GM18868 (cell line): ENCODE measurements around the gene CYFIP2.

Experiments
- ATAC-seq: cut with Tn5 transposase; IDR thresholded peaks from one replicate; pipeline ENCODE4 v1.9.1; 2021; ENCODE audit warnings: mild to moderate bottlenecking, moderate library complexity; ENCODE audit not compliant: unreplicated experiment

The CYFIP2 gene

GRCh38 chr5:157312492-157312891 is 46.6 kb downstream of the CYFIP2 start:
- ATAC-seq, result peak; percentile 81

GRCh38 chr5:157322581-157322980 is 56.7 kb downstream of the CYFIP2 start:
- ATAC-seq, result no peak

DNA sequence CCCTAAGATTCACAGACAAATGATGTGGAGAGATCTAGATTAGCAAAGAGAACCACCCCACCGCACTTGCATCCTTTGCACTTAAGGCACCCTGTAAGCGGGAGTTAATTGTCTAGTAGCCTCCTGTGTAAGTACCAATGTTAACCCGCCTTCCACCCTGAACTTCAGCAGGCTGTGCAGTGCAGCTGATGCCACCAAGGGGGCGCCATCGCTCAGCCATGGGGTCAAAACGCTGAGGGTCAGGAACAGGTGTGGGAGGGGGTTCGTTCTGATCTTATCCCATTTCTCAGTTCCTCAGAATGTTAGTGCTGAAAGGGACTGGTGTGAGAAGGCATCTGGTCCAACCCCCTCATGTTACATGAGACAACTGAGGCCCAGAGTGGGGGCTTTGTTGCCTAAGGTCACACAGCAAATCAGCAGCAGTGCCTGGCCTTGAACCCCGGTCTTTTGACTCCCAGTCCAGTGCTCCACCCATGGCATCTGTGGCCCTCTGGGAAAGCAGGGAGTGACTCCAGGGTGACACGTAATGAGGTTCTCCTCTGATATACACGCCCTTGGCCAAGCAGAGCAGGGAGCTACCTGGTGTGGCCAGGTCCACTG is 57.3 kb downstream of the CYFIP2 start:
- ATAC-seq, result no peak

DNA sequence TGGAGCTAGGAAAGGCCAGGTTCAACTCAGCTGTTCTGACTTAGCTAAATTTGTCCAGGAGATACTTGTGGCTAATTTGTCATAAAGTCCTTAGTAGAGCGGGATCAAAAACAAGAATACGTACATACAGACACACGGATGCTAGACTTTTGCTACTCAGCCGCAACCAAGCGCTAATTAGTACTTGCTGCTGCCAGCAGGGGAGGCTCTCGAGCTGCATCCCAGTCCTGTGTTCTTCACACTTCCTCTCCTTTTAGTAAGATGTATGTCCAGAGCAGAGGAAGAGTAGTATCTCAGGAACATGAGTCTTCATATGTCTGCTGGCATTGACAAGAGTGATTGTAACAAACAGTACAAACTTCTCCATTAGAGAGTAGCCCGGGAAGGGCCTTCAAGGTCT is 58.3 kb downstream of the CYFIP2 start:
- ATAC-seq, result no peak

DNA sequence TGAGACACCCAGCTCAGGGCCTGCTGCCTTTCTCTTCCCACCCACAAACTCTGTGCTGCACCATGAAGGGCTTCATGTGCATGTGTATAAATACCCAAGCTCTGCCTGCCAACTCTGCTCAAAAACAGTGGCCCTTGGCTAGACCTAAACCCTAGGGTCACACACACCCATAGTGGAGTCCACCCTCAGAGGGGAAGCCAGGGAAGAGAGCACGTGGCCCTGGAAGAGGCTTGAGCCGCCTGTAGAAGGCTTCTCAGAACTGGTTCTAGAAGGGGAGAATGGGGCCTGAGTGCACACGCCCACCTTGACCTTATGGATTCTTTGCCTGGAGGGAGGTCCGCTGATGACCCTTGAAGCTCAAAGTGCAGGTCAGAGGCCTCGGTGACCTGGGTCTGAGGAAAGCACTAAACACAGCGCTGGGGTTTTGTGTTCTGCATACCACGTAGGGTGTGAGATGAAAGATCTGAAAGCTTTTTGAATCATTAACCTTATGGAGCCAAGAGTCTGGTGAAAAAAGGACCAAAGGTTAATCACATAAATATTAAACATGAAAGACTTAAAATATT is 60.6 kb downstream of the CYFIP2 start:
- no peak for ATAC-seq

DNA sequence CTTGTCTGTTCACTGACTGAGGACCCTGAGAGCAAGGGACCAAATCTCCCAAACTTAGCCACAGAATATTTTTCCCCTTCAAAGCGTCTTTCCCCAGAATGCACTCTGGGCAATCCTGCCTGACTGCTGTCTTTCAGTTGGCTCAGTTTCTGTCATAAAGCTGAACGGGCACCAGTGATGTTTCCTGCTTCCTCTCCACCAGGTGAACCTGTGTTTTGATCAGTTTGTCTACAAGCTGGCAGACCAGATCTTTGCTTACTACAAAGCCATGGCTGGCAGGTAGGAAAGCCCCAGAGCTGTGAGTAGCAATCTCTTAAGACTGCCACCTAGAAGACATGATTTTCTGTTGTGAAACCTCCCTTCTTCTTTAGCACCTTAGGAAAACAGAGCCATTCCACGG is 61.8 kb downstream of the CYFIP2 start:
- no peak for ATAC-seq

- peak; percentile 99 for ATAC-seq
These were observed 62.5 kb downstream of the CYFIP2 start for GRCh38 chr5:157328277-157328912.

GRCh38 chr5:157331807-157332206 is 65.9 kb downstream of the CYFIP2 start:
- no peak for ATAC-seq

- no peak for ATAC-seq
These were observed 69.9 kb downstream of the CYFIP2 start for GRCh38 chr5:157335534-157336422.

- ATAC-seq, result no peak
These were observed 70.5 kb downstream of the CYFIP2 start for GRCh38 chr5:157336423-157336744.

DNA sequence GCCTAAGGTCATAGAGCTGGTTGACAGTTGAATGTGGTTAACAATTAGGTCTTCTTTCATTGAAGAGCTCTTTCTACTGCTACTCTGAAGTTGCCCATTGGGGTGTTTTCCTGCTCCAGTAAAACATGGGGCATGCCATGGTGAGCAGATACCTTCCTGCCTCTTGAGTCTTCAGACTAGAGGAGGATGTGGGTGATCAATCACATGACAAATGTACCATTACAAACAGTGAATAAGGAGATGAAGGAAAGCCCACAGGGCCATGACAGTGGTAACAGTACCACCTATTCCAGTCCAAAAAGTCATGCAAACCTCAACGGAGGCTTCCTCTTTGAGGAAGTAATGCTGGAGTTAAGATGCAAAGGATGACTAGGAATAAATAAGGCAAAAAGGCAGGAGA is 73.5 kb downstream of the CYFIP2 start:
- no peak for ATAC-seq

GRCh38 chr5:157342822-157343402 is 77.0 kb downstream of the CYFIP2 start:
- no peak for ATAC-seq

DNA sequence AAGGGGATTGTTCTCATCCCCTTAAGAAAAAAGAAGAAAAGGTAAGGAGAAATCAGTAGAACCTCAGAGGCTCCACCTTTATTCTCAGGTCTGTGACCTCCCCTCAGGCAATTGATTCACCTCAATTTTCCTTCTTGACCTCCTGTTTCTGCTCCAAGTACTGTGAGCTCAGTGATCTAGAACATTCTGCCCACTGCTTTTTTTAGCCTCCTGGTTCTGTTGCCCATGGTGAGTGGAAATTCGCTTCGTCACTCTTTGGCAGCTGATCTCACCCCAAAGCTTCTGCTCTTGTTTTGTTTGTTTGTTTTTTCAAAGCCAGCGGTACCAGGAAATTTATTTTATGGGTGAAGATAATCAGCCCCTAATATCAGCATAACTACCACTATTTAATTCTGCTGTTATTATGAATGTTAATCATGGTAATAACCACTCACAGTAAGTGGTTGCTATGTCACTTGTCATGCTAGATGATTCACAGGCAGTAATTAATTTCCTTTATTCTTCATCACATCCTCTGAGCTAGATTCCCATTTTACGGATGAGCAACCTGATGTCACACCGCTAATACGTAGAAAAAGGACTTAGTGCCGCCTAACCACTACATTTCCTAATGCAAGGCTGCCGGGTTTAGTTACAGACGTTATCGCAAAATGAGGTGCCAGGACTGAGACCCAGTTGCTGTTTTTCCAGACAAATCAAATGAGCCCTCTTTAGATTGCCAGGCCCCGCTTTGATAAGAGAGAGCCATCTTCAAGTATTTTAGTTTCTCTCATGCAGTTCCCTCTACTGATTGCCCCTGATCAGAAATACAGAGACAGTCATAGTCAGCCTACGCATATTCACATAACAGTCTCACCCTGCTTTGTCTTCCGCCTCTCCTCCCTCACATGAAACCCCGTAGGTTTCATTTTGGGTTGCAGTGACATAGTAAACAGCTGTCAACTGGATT is 78.2 kb downstream of the CYFIP2 start:
- ATAC-seq, result no peak

DNA sequence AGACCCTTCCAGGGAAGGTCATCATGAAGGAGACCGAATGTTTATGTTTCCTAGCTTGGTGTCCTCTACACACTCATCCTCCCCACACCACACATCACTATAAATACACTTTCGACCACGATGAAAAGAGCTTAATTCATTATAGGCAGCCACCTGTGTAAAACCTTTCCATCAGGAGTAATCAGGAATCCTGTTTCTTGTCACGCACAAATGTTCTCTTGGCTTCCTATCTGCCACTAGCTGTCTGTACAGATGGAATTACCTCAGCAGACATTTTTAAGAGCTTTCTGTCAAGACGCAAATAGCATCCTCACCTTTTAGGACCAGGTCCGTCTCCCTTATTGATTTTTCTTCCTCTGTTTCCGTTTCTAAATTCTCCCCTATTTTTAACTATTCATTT is 79.1 kb downstream of the CYFIP2 start:
- no peak for ATAC-seq

- ATAC-seq, result no peak
These were observed 79.6 kb downstream of the CYFIP2 start for GRCh38 chr5:157345485-157345884.

GRCh38 chr5:157347301-157348048 is 81.6 kb downstream of the CYFIP2 start:
- ATAC-seq, result no peak

- no peak for ATAC-seq
These were observed 82.1 kb downstream of the CYFIP2 start for GRCh38 chr5:157348049-157348400.

- peak; percentile 75 for ATAC-seq
These were observed 85.2 kb downstream of the CYFIP2 start for GRCh38 chr5:157350939-157351801.

DNA sequence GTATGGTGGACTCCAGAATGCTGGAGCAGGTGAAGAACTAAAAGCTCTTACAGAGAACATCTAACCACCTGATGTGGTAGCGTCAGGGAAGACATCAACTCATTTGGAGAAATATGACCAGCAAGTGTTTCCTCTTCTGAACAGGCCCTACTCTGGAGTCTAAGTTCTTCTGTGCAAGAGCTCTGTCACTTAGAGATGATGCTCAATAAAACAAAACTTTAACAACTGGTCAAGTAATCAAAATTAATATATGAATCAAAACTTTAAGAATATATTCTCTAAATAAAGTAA is 85.8 kb downstream of the CYFIP2 start:
- ATAC-seq, result no peak
